OCI-LY7 (cell line): ENCODE data around the gene HS3ST2.

Experiments
- CTCF ChIP-seq: fragments of 200-600 bp; sonication (generic); conservative IDR thresholded peaks from 2 replicates; pipeline ENCODE4 v1.5.1; 2014; ENCODE audit warnings: mild to moderate bottlenecking, antibody characterized with exemption, low read length, moderate library complexity, mixed read lengths
- EZH2phosphoT487 ChIP-seq: fragments of 200-600 bp; sonication (generic); IDR thresholded peaks from 2 replicates; pipeline ENCODE4 v1.6.1; 2018; ENCODE audit warnings: low read depth, borderline replicate concordance, mild to moderate bottlenecking, mixed run types, antibody characterized with exemption, low read length, moderate library complexity, mixed read lengths

- no peak for TF ChIP-seq CTCF
- no peak for TF ChIP-seq EZH2phosphoT487
These were observed 72.0 kb downstream of the HS3ST2 start for GRCh38 chr16:22885951-22886350.
